ENCODE data around the gene MIDN. TPM values are rescaled to one million over a fixed set of nuclear protein-coding genes. Genes with fewer than 3 reads are reported as not detected.
A peak's percentile ranks its signal among the peaks of the same experiment; 100 is the strongest.

Gene MIDN
- total and polyA plus RNA-seq, 10 of the 15 experiments (the other 5 are each of a cell fraction or from before 2014, with no cell fraction given): 0.38 to 51.5 (median 7.2) TPM

- SMC1A ChIA-PET (ENCODE audit: uncharacterized antibody, unreplicated experiment): interaction anchor here (1.5 kb wide), 1 partner anchor 11 kb away, joined by 3 read pairs; no protein-coding TSS in a partner anchor
- 81% methylated on average over 12 of the region's 14 CpGs for WGBS (ENCODE audit: insufficient coverage, insufficient replicate concordance, low lambda C conversion rate, missing lambda C conversion rate)
- Histone ChIP-seq H3K4me2 (ENCODE audit: control insufficient read depth, insufficient read depth) (no peak overlapping the region), H3K9me3 (replicated peaks; ENCODE audit: control insufficient read depth, insufficient read depth, low read length) (no peaks in the 10 kb centered on the region), H4K20me1 (ENCODE audit: control insufficient read depth, insufficient read depth) (no peaks in the 10 kb centered on the region), H3K27me3 (replicated peaks in 1 of 2; ENCODE audit: control insufficient read depth in 2 of 2, insufficient read depth in 2 of 2, low read length in 1 of 2) (no peaks in the 10 kb centered on the region), H3K9ac (ENCODE audit: control insufficient read depth, insufficient read depth, low read length) (no peak overlapping the region), H3K27ac (ENCODE audit: control insufficient read depth, insufficient read depth) (no peak overlapping the region), H3K79me2 (ENCODE audit: control insufficient read depth, insufficient read depth, low read length) (peaks cover 2% of the 10 kb centered on the region), H3K4me3 (no peak overlapping the region), H2AFZ (ENCODE audit: control insufficient read depth, low read depth, low read length) (no peak overlapping the region), H3K36me3 (ENCODE audit: control insufficient read depth in 2 of 2, insufficient read depth in 2 of 2, low read length in 1 of 2) (peaks cover 3 to 24% of the 10 kb centered on the region in 2 experiments; a peak in 3 of 4 replicates), H3K4me1 (ENCODE audit: control insufficient read depth, insufficient read depth, low read length) (no peaks in the 10 kb centered on the region)
- intact Hi-C loops (cut with micrococcal nuclease; ENCODE audit: unreplicated experiment): no loop called here
- POLR2A ChIA-PET: no interaction called here
- FAIRE-seq (no peak), DNase-seq (ENCODE audit: low read depth, low spot score) (no peak), ATAC-seq (peak; percentile 64)
- CTCF ChIA-PET: interaction anchor here (0.6 to 1.8 kb wide), 5 partner anchors 19 to 203 kb away, joined by 3 to 7 read pairs (median 4); partner anchors contain the start of gene ATP5F1D
- BruUV-seq (replicated peaks): no TSS peak
- in situ Hi-C loops (cut with MboI): no loop called here
- RAD21 ChIA-PET (ENCODE audit: unreplicated experiment): interaction anchor here (0.7 to 1.0 kb wide), 2 partner anchors 18 to 109 kb away, joined by 3 read pairs; no protein-coding TSS in a partner anchor
- no peak for TF ChIP-seq NFIC (IDR thresholded peaks at IDR 0.05; ENCODE audit: low read depth, low read length)
- no peak for TF ChIP-seq SMAD1 (IDR thresholded peaks at IDR 0.05; ENCODE audit: low read depth, partially characterized antibody)
- TF ChIP-seq SPI1 (IDR thresholded peaks at IDR 0.05; ENCODE audit: borderline replicate concordance, insufficient read depth, low read depth, low read length): no peak
- TF ChIP-seq TARDBP (IDR thresholded peaks at IDR 0.05; ENCODE audit: borderline replicate concordance): no peak
- TF ChIP-seq, protein P1, sequence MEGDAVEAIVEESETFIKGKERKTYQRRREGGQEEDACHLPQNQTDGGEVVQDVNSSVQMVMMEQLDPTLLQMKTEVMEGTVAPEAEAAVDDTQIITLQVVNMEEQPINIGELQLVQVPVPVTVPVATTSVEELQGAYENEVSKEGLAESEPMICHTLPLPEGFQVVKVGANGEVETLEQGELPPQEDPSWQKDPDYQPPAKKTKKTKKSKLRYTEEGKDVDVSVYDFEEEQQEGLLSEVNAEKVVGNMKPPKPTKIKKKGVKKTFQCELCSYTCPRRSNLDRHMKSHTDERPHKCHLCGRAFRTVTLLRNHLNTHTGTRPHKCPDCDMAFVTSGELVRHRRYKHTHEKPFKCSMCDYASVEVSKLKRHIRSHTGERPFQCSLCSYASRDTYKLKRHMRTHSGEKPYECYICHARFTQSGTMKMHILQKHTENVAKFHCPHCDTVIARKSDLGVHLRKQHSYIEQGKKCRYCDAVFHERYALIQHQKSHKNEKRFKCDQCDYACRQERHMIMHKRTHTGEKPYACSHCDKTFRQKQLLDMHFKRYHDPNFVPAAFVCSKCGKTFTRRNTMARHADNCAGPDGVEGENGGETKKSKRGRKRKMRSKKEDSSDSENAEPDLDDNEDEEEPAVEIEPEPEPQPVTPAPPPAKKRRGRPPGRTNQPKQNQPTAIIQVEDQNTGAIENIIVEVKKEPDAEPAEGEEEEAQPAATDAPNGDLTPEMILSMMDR (IDR thresholded peaks at IDR 0.05 in 2 of 3, conservative IDR thresholded peaks at IDR 0.05 in 1 of 3; ENCODE audit: control insufficient read depth in 2 of 3, extremely low read depth in 1 of 3, insufficient read depth in 1 of 3, low read depth in 3 of 3, low read length in 3 of 3): peak in 2 of 3 experiments; percentile 4 to 32; a peak in 2 of 6 replicates
- TF ChIP-seq, protein P2, sequence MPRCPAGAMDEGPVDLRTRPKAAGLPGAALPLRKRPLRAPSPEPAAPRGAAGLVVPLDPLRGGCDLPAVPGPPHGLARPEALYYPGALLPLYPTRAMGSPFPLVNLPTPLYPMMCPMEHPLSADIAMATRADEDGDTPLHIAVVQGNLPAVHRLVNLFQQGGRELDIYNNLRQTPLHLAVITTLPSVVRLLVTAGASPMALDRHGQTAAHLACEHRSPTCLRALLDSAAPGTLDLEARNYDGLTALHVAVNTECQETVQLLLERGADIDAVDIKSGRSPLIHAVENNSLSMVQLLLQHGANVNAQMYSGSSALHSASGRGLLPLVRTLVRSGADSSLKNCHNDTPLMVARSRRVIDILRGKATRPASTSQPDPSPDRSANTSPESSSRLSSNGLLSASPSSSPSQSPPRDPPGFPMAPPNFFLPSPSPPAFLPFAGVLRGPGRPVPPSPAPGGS (IDR thresholded peaks at IDR 0.05; ENCODE audit: borderline replicate concordance, insufficient read depth, low read depth, low read length, poor library complexity, severe bottlenecking): no peak
- no peak for TF ChIP-seq CEBPB (IDR thresholded peaks at IDR 0.05; ENCODE audit: borderline replicate concordance in 1 of 2, low read depth in 2 of 2, low read length in 2 of 2)
- TF ChIP-seq, protein P3, sequence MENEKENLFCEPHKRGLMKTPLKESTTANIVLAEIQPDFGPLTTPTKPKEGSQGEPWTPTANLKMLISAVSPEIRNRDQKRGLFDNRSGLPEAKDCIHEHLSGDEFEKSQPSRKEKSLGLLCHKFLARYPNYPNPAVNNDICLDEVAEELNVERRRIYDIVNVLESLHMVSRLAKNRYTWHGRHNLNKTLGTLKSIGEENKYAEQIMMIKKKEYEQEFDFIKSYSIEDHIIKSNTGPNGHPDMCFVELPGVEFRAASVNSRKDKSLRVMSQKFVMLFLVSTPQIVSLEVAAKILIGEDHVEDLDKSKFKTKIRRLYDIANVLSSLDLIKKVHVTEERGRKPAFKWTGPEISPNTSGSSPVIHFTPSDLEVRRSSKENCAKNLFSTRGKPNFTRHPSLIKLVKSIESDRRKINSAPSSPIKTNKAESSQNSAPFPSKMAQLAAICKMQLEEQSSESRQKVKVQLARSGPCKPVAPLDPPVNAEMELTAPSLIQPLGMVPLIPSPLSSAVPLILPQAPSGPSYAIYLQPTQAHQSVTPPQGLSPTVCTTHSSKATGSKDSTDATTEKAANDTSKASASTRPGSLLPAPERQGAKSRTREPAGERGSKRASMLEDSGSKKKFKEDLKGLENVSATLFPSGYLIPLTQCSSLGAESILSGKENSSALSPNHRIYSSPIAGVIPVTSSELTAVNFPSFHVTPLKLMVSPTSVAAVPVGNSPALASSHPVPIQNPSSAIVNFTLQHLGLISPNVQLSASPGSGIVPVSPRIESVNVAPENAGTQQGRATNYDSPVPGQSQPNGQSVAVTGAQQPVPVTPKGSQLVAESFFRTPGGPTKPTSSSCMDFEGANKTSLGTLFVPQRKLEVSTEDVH (IDR thresholded peaks at IDR 0.05; ENCODE audit: low read depth, partially characterized antibody): no peak
These were observed 26.0 kb upstream of the MIDN start for GRCh38 chr19:1222394-1222793.

Measured in GM12878 (cell line).